GM18502 (cell line): ENCODE data around the gene OSBPL2.
A peak's percentile ranks its signal among the peaks of the same experiment; 100 is the strongest.

Source experiments
- ATAC-seq: cut with Tn5 transposase; IDR thresholded peaks from one replicate; pipeline ENCODE4 v1.9.1; 2021; ENCODE audit warnings: mild to moderate bottlenecking; ENCODE audit not compliant: unreplicated experiment, poor library complexity

The OSBPL2 gene

GRCh38 chr20:62332421-62332820, 94.1 kb downstream of the OSBPL2 start:
- no peak for ATAC-seq

DNA sequence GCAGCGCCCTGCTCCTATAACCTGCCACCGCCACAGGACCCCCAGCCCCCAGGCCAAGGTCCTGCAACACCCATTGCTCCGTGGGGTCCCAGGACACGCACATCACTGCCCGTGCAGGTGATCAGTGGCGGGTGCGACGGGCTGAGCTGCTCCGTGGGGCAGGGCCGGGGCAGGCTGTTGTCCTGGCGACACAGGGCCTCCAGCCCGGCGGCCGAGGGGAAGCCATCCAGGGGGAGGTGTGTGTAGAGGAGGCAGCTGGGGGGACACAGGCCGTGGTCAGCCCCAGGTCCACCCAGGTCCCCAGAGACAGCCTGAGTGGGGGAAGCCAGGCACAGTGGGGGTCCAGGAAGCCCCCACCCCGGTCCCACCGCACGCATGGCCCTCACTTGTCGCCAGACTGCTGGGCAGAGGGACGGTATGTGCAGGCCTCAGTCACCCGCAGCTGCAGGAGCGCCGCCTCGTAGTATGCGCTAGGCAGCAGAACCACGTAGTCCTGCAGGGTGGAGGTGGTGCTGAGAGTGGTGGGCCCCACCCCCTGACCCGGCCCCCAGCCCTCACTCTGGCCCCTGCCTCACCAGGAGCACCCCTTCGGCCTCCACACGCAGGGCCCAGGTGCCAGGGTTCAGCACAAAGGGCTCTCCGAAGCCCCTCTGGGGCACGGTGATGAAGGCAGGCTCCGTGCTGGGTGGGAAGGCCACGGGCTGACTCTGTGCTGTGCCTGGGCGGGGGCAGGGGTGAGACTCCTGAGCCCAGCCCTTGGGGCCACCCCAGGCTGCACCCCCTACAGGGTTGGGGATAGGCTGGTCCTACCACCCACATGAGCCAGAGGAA, 94.9 kb downstream of the OSBPL2 start:
- no peak for ATAC-seq

DNA sequence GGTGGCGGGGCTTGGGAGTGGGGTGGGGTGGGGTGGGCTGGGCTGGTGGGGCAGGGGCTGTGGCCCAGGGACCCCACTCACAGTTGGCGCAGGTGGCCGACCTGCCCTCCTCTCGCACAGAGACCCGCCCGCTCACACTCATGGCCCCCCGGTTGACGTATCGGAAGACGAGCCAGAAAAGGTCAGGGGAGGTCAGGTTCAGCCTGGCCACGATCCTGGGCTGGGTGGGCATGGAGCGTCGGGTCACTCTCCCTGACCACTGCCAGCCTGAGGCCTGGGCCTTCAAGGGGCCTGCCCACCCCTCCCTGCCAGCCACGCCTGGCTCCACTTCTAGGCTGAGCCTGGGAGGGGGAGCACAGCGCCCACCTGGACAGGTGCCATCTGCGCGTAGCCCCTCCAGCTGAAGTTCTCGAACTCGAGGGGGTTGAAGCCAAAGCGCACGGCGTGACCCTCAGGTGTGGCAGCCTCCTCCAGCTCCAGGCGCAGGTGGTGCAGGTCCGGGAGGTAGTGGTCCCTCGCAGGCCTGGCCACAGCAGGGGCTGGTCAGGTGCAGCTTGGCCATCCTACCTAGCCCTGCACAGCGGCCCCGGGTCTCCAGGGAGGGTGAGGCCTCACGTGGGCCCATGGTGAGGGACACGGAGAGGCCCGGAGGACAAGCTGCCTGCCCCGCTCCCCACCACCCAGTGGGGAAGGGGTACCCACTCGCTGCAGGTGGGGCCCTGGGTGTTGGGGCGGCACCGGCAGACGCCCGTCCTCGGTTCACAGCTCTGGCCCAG, 95.7 kb downstream of the OSBPL2 start:
- ATAC-seq: no peak

- no peak for ATAC-seq
These were observed 96.6 kb downstream of the OSBPL2 start for GRCh38 chr20:62334881-62335280.

DNA sequence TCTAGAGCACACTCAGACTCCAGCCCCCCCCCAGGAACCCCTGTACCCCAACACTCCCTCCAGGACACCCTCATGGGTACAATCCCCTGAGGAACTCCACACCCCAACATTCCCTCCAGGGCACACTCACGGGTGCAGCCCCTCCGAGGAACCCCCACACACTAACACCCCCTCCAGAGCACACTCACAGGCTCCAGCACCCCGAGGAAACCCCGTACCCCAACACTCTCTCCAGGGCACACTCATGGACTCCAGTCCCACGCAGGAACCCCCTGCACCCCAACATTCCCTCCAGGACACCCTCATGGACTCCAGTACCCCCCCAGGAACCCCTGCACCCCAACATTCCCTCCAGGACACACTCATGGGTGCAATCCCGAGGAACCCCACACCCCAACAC, 97.2 kb downstream of the OSBPL2 start:
- no peak for ATAC-seq

GRCh38 chr20:62336329-62336728, 98.0 kb downstream of the OSBPL2 start:
- no peak for ATAC-seq

- ATAC-seq: no peak
These were observed 98.6 kb downstream of the OSBPL2 start for GRCh38 chr20:62336775-62337557.

GRCh38 chr20:62337558-62338293, 99.4 kb downstream of the OSBPL2 start:
- ATAC-seq: peak; percentile 46

GRCh38 chr20:62338294-62338620, 99.9 kb downstream of the OSBPL2 start:
- no peak for ATAC-seq

- ATAC-seq: peak; percentile 77
These were observed 101.3 kb downstream of the OSBPL2 start for GRCh38 chr20:62339647-62340062.

- ATAC-seq: no peak
These were observed 104.6 kb downstream of the OSBPL2 start for GRCh38 chr20:62342910-62343309.

GRCh38 chr20:62344092-62344491, 105.8 kb downstream of the OSBPL2 start:
- no peak for ATAC-seq

GRCh38 chr20:62344782-62345181, 106.5 kb downstream of the OSBPL2 start:
- no peak for ATAC-seq
